Endothelial cell of umbilical vein (primary cell): ENCODE measurements around the gene WNT4. TPM values are rescaled to one million over a fixed set of nuclear protein-coding genes. Genes with fewer than 3 reads are reported as not detected.

Experiments used
- BruUV-seq: library from RNA; stranded (reverse); fragments of 400-500 nt; replicated peaks from 2 replicates; lab custom pipeline; 2021; lab: Mats Ljungman, UMichigan
- CTCF ChIA-PET: fragments of 300-600, 350-600 bp; sonication (Branson Sonifier 250); formaldehyde crosslinking; loops from one replicate; lab custom pipeline; 2021; ENCODE audit warnings: antibody characterized with exemption, inconsistent platforms; lab: Charles Lee
- POLR2A ChIA-PET: fragments of 300-600, 350-600 bp; sonication (Branson Sonifier 250); formaldehyde crosslinking; loops from one replicate; lab custom pipeline; 2021; ENCODE audit warnings: antibody characterized with exemption, inconsistent platforms; lab: Charles Lee
- DNase-seq: peaks from one replicate; pipeline ENCODE4 v3.0.0-alpha.2; 2011; ENCODE audit warnings: low read depth, low spot score
- FAIRE-seq: peaks from 2 replicates; lab custom pipeline; 2011; peaks lifted over from hg19 to GRCh38; lab: Jason Lieb, UNC
- H2AFZ ChIP-seq: 2 replicates; pipeline ENCODE4 v1.6.0; 2012; ENCODE audit warnings: low read depth, low read length, control low read depth, inconsistent platforms
- H3K27ac ChIP-seq: 2 replicates; pipeline ENCODE4 v1.5.1; 2011; ENCODE audit warnings: low read depth, mild to moderate bottlenecking, control low read depth, low read length, moderate library complexity; ENCODE audit not compliant: insufficient read depth
- H3K27me3 ChIP-seq, 2 experiments: 2 replicates each; pipeline versions ENCODE4 v1.6.0 to v1.6.1; 2011; ENCODE audit warnings: low read length in 2 of 2, mixed read lengths in 1 of 2; ENCODE audit not compliant: control insufficient read depth in 2 of 2, insufficient read depth in 2 of 2
- H3K36me3 ChIP-seq, 2 experiments: 2 replicates in 1 of 2; 3 replicates in 1 of 2; pipeline ENCODE4 v1.5.1; 2011; ENCODE audit warnings: low read length in 2 of 2, mild to moderate bottlenecking in 1 of 2, moderate library complexity in 1 of 2; ENCODE audit not compliant: control insufficient read depth in 2 of 2, insufficient read depth in 2 of 2; ENCODE audit errors: extremely low read depth in 1 of 2
- H3K4me1 ChIP-seq: 3 replicates; pipeline ENCODE4 v1.5.1; 2011; ENCODE audit warnings: mild to moderate bottlenecking, low read length; ENCODE audit not compliant: control insufficient read depth, insufficient read depth; ENCODE audit errors: extremely low read depth
- H3K4me2 ChIP-seq: 2 replicates; pipeline ENCODE4 v1.6.1; 2011; ENCODE audit warnings: low read length, control low read depth, mixed read lengths; ENCODE audit not compliant: insufficient read depth
- H3K4me3 ChIP-seq, 3 experiments: fragments of 200-600 bp in 1 of 3; sonication (generic), shearing (Covaris generic) in 1 of 3; replicated peaks in 1 of 3; 2 replicates each; pipeline ENCODE4 v1.5.1; 2011 to 2016; ENCODE audit warnings: control low read depth in 3 of 3, low read length in 3 of 3, mild to moderate bottlenecking in 2 of 3, inconsistent platforms in 1 of 3, low read depth in 1 of 3, moderate library complexity in 1 of 3; ENCODE audit not compliant: insufficient read depth in 1 of 3
- H3K79me2 ChIP-seq: 2 replicates; pipeline ENCODE4 v1.6.0; 2012; ENCODE audit warnings: low read length, inconsistent platforms; ENCODE audit not compliant: control insufficient read depth, insufficient read depth
- H3K9ac ChIP-seq: replicated peaks from 2 replicates; pipeline ENCODE3; 2011; ENCODE audit warnings: low read length, control low read depth; ENCODE audit not compliant: insufficient read depth; ENCODE audit errors: extremely low read depth
- H3K9me1 ChIP-seq: replicated peaks from 3 replicates; pipeline ENCODE4 v1.6.0; 2011; ENCODE audit warnings: mild to moderate bottlenecking, low read length; ENCODE audit not compliant: control insufficient read depth, insufficient read depth; ENCODE audit errors: extremely low read depth
- H3K9me3 ChIP-seq: replicated peaks from 2 replicates; pipeline ENCODE4 v1.5.1; 2012; ENCODE audit warnings: low read length, inconsistent platforms; ENCODE audit not compliant: control insufficient read depth, insufficient read depth
- H4K20me1 ChIP-seq: replicated peaks from 2 replicates; pipeline ENCODE3; 2011; ENCODE audit warnings: mild to moderate bottlenecking, low read length; ENCODE audit not compliant: control insufficient read depth, insufficient read depth; ENCODE audit errors: extremely low read depth
- EZH2 ChIP-seq: IDR thresholded peaks from 2 replicates; pipeline ENCODE4 v1.6.1; 2012; ENCODE audit warnings: borderline replicate concordance, low read depth, mild to moderate bottlenecking, moderate library complexity, low read length, inconsistent platforms; ENCODE audit not compliant: severe bottlenecking
- FOS ChIP-seq: IDR thresholded peaks from 2 replicates; pipeline ENCODE4 v1.6.1; 2011; ENCODE audit warnings: mild to moderate bottlenecking, low read length, moderate library complexity, borderline replicate concordance; ENCODE audit not compliant: insufficient read depth
- GATA2 ChIP-seq: IDR thresholded peaks from 2 replicates; pipeline ENCODE4 v1.7.0; 2011; ENCODE audit warnings: low read depth, mild to moderate bottlenecking, moderate library complexity, mixed read lengths, low read length; ENCODE audit not compliant: insufficient read length, insufficient read depth
- JUN ChIP-seq: IDR thresholded peaks from 2 replicates; pipeline ENCODE4 v1.6.1; 2011; ENCODE audit warnings: borderline replicate concordance, low read depth; ENCODE audit not compliant: insufficient read length, insufficient read depth
- MYC ChIP-seq: IDR thresholded peaks from one replicate; pipeline ENCODE4 v1.6.1; 2011; ENCODE audit warnings: mild to moderate bottlenecking, low read depth, low read length
- POLR2A ChIP-seq: IDR thresholded peaks from 2 replicates; pipeline ENCODE4 v1.6.1; 2012; ENCODE audit warnings: low read depth, mild to moderate bottlenecking, control low read depth, low read length
- POLR2AphosphoS5 ChIP-seq: IDR thresholded peaks from 2 replicates; pipeline ENCODE4 v1.6.1; 2012; ENCODE audit warnings: low read depth, mild to moderate bottlenecking, control low read depth, low read length, moderate library complexity; ENCODE audit not compliant: insufficient read depth
- dilution Hi-C: fragments of 300-500 bp; cut with MboI; formaldehyde crosslinking; loops from one replicate; pipeline ENCODE4 v1.15.0; 2019; ENCODE audit warnings: low sequenced_read_pairs; ENCODE audit not compliant: extremely low pct_ligation_motif_present
- intact Hi-C: fragments of 100-400 bp; cut with micrococcal nuclease; formaldehyde crosslinking; loops from one replicate; pipeline ENCODE4 v1.10.0; 2022
- polyA plus RNA-seq, 4 experiments: library from polyadenylated mRNA; depleted of rRNA in 3 of 4; stranded (reverse) in 3 of 4; unstranded in 1 of 4; fragments of >200 nt; gene quantifications; 2 replicates each; pipeline versions ENCODE4 v1.2.1 to v1.2.3, GENCODE V29; 2011 to 2012; ENCODE audit warnings: missing spikeins in 1 of 4
- total RNA-seq: library from RNA; stranded (reverse); gene quantifications from 2 replicates; pipeline ENCODE4 v1.2.3, GENCODE V29; 2021
- TF ChIP-seq, protein P1 (sequence below): IDR thresholded peaks from 2 replicates; pipeline ENCODE4 v1.6.1; 2011; ENCODE audit not compliant: insufficient read depth, insufficient read length
- TF ChIP-seq, protein P2 (sequence below), 2 donors: IDR thresholded peaks; 1 replicate in 1 of 2; 2 replicates in 1 of 2; pipeline ENCODE4 v1.5.1; 2011; ENCODE audit warnings: low read length in 2 of 2, mild to moderate bottlenecking in 2 of 2, moderate library complexity in 2 of 2, control low read depth in 1 of 2, inconsistent platforms in 1 of 2, low read depth in 1 of 2; ENCODE audit not compliant: insufficient read depth in 1 of 2; ENCODE audit errors: extremely low read depth in 1 of 2

Gene WNT4
- total and polyA plus RNA-seq, 2 donors (not counting 3 experiments of a cell fraction or from before 2014, with no cell fraction given) = 0.06 TPM; not detected in 1

DNA sequence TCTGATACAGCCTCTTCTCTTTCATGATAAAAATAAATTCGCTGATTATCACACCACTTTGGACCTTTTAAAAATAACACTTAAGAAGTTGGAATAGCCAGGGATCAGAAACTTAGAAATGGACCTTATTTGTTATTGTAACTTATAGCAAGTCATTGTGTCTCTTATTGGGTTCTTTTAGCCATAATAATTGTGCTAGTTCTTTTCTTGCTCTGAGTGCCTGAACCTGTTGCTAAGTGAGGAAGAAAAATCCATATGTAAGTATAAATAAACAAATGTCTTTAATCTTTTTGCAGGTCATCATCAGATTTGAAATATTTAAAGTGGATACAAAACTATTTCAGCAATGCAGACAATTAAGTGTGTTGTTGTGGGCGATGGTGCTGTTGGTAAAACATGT is 64.8 kb downstream of the WNT4 start:
- no peak for FAIRE-seq
- POLR2A ChIA-PET = no interaction called here
- Histone ChIP-seq H4K20me1 (peaks cover 42% of the 10 kb centered on the region), H3K4me2 (no peak overlapping the region), H3K9ac (no peak overlapping the region), H3K4me3 (no peak overlapping the region), H3K4me1 (peaks cover 14% of the 10 kb centered on the region), H2AFZ (no peak overlapping the region), H3K27ac (no peak overlapping the region), H3K9me1 (no peaks in the 10 kb centered on the region), H3K36me3 (peaks cover 7 to 18% of the 10 kb centered on the region in 2 experiments), H3K79me2 (peaks cover 96% of the 10 kb centered on the region), H3K27me3 (no peaks in the 10 kb centered on the region), H3K9me3 (no peaks in the 10 kb centered on the region)
- no peak for DNase-seq
- CTCF ChIA-PET = interaction anchor here (1.8 kb wide), 1 partner anchor 11 kb away, joined by 6 read pairs; no protein-coding TSS in a partner anchor
- dilution Hi-C loops (no loop called here), intact Hi-C loops (no loop called here)
- TF ChIP-seq, protein P1, sequence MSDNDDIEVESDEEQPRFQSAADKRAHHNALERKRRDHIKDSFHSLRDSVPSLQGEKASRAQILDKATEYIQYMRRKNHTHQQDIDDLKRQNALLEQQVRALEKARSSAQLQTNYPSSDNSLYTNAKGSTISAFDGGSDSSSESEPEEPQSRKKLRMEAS = no peak
- TF ChIP-seq FOS (no peak), POLR2A (no peak), POLR2AphosphoS5 (no peak), GATA2 (no peak), EZH2 (no peak), JUN (no peak), MYC (no peak)
- TF ChIP-seq, protein P2, sequence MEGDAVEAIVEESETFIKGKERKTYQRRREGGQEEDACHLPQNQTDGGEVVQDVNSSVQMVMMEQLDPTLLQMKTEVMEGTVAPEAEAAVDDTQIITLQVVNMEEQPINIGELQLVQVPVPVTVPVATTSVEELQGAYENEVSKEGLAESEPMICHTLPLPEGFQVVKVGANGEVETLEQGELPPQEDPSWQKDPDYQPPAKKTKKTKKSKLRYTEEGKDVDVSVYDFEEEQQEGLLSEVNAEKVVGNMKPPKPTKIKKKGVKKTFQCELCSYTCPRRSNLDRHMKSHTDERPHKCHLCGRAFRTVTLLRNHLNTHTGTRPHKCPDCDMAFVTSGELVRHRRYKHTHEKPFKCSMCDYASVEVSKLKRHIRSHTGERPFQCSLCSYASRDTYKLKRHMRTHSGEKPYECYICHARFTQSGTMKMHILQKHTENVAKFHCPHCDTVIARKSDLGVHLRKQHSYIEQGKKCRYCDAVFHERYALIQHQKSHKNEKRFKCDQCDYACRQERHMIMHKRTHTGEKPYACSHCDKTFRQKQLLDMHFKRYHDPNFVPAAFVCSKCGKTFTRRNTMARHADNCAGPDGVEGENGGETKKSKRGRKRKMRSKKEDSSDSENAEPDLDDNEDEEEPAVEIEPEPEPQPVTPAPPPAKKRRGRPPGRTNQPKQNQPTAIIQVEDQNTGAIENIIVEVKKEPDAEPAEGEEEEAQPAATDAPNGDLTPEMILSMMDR (IDR thresholded peaks at IDR 0.05; ENCODE audit: extremely low read depth in 1 of 2, insufficient read depth in 1 of 2, low read depth in 1 of 2, low read length in 2 of 2) = no peak
- no TSS peak for BruUV-seq
